ENCODE results near the gene ST3GAL3. TPM values are rescaled to one million over a fixed set of nuclear protein-coding genes. Genes with fewer than 3 reads are reported as not detected.

The ST3GAL3 gene
- total and polyA plus RNA-seq, 2 of the 13 experiments (the other 11 are each of a cell fraction or from before 2014, with no cell fraction given) = 5.1 to 8.1 TPM

DNA sequence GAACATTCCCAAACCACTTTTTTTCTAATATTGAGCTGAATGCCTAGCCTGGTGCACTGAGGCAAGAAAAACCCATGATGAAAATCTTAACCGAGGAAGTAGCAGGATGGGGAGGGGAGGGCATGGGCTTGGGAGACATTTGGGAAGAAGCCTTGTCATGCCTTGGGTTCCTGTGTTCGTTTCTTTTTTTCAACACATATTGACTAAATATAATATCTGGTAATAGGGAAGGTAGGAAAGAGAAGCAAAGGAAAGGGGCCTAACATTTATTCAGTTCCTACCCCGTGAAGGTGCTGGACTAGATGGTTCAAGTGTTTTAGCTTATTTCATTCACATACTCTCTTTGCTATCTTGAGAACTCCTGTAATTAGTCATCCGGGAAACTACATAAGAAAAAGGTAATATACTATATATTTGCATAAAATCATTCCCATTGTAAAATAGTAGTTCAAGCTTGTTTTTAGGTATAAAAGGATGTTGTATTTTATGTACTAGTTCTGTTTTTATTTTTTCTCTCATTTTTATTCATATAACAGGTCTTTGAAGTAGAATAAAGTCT, 62.1 kb downstream of the ST3GAL3 start (continued):
- no peak for TF ChIP-seq KLF11 (CRISPR knock-in tag; IDR thresholded peaks at IDR 0.05)
- no peak for TF ChIP-seq TCF12 (IDR thresholded peaks at IDR 0.05)
- no peak for TF ChIP-seq TCF12 (CRISPR knock-in tag; IDR thresholded peaks at IDR 0.05)
- no peak for TF ChIP-seq CEBPG (CRISPR knock-in tag; IDR thresholded peaks at IDR 0.05)
- no peak for TF ChIP-seq TGIF2 (CRISPR knock-in tag; IDR thresholded peaks at IDR 0.05)
- TF ChIP-seq AHR (CRISPR knock-in tag; IDR thresholded peaks at IDR 0.05) = no peak
- no peak for TF ChIP-seq GTF3A (CRISPR knock-in tag; conservative IDR thresholded peaks at IDR 0.05)
- TF ChIP-seq, protein P1, sequence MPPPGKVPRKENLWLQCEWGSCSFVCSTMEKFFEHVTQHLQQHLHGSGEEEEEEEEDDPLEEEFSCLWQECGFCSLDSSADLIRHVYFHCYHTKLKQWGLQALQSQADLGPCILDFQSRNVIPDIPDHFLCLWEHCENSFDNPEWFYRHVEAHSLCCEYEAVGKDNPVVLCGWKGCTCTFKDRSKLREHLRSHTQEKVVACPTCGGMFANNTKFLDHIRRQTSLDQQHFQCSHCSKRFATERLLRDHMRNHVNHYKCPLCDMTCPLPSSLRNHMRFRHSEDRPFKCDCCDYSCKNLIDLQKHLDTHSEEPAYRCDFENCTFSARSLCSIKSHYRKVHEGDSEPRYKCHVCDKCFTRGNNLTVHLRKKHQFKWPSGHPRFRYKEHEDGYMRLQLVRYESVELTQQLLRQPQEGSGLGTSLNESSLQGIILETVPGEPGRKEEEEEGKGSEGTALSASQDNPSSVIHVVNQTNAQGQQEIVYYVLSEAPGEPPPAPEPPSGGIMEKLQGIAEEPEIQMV (CRISPR knock-in tag; IDR thresholded peaks at IDR 0.05; ENCODE audit: low read depth) = no peak
- no peak for TF ChIP-seq RXRB (CRISPR knock-in tag; IDR thresholded peaks at IDR 0.05; ENCODE audit: borderline replicate concordance)

DNA sequence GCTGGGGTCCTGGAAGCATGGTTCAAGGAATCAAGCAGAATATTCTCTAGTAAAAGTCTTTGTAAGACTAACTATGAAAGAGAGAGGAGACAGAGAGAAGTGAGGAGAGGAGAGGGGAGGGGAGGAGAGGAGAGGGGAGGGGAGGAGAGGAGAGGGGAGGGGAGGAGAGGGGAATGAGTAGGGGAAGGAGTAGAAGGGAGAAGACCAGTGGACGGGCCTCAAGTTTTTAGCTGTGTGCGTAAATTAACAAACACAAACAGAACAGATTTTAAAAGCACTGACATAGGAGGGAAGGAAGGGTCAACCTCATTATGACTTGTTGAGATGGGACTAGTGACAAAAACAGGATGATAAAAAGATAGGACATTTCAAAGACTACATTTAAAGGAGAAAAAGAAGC, 62.8 kb downstream of the ST3GAL3 start:
- H3K4me2 ChIP-seq (ENCODE audit: low read depth, low read length) = no peak overlapping the region
- no peaks in the 10 kb centered on the region for H3K9me3 ChIP-seq (ENCODE audit: low read length)
- FAIRE-seq = no peak
- no peaks in the 10 kb centered on the region for H4K20me1 ChIP-seq (ENCODE audit: insufficient read depth, low read length)
- H3K79me2 ChIP-seq (ENCODE audit: insufficient read depth, low read length) = no peaks in the 10 kb centered on the region
- in situ Hi-C loops (cut with HindIII; ENCODE audit: extremely low pct_ligation_motif_present, low pct_unique_long_range_greater_than_20kb) = no loop called here
- TF ChIP-seq HNRNPK (IDR thresholded peaks at IDR 0.05; ENCODE audit: low read depth, low read length, poor library complexity, severe bottlenecking) (peak; percentile 70), PCBP2 (optimal IDR thresholded peaks at IDR 0.05; ENCODE audit: low read depth, low read length, poor library complexity, severe bottlenecking) (peak; percentile 60)
- TF ChIP-seq, protein P2, sequence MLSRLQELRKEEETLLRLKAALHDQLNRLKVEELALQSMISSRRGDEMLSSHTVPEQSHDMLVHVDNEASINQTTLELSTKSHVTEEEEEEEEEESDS (CRISPR knock-in tag; IDR thresholded peaks at IDR 0.05; ENCODE audit: borderline replicate concordance) = no peak
- intact Hi-C loops (cut with micrococcal nuclease; ENCODE audit: unreplicated experiment) = no loop called here
- no peak overlapping the region for H3K4me3 ChIP-seq (replicated peaks in 1 of 3; ENCODE audit: insufficient read depth in 1 of 3, low read depth in 2 of 3, low read length in 3 of 3)
- H3K9ac ChIP-seq (ENCODE audit: insufficient read depth, low read depth, low read length) = no peak overlapping the region
- ATAC-seq = no peak
- WGBS (ENCODE audit: low lambda C conversion rate) = 100% methylated on average over 2 of the region's 2 CpGs
- DNase-seq (ENCODE audit: low spot score) = no peak
- H3K27ac ChIP-seq (ENCODE audit: extremely low read length, insufficient read depth, low read length) = no peak overlapping the region
- POLR2A ChIA-PET = no interaction called here
- no peak overlapping the region for H2AFZ ChIP-seq (ENCODE audit: low read length)
- H3K36me3 ChIP-seq (replicated peaks in 1 of 2; ENCODE audit: control insufficient read depth in 1 of 2, insufficient read depth in 2 of 2, low read length in 2 of 2) = 0 out of 5 replicates have a peak, but pooled peaks cover 0 to 3% of the 10 kb centered on the region in 2 experiments
- no peaks in the 10 kb centered on the region for H3K4me1 ChIP-seq (ENCODE audit: insufficient read depth, low read length)
- CTCF ChIA-PET (ENCODE audit: low intra/inter-chr PET ratio, low total read pairs) = no interaction called here
- H3K27me3 ChIP-seq (ENCODE audit: control insufficient read depth in 1 of 2, insufficient read depth in 2 of 2, low read length in 2 of 2) = no peaks in the 10 kb centered on the region
- no TSS peak for BruUV-seq (replicated peaks)

Data from HepG2 (cell line).